Measurements from ENCODE around the gene TRABD2A.

DNA sequence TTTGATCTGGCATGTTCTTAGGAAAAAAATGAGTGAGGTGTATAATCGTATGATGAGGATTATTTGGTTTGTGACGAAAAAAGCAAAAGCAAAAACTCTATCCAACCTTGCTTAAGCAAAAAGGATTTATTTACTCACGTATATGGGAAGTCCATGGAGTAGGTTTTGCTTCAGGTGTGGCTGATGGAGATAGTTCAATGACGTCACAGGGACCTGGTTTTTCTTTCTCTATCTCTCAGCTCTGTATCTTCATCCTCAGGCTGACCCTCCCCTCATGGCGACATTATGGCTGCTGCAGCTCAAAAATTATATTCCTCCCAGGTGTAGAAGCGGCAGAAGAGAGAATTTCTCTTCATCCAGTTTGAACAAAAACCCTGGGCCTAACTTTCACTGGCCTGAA lies 33.5 kb upstream of the TRABD2A start:
- TF ChIP-seq, protein P1, sequence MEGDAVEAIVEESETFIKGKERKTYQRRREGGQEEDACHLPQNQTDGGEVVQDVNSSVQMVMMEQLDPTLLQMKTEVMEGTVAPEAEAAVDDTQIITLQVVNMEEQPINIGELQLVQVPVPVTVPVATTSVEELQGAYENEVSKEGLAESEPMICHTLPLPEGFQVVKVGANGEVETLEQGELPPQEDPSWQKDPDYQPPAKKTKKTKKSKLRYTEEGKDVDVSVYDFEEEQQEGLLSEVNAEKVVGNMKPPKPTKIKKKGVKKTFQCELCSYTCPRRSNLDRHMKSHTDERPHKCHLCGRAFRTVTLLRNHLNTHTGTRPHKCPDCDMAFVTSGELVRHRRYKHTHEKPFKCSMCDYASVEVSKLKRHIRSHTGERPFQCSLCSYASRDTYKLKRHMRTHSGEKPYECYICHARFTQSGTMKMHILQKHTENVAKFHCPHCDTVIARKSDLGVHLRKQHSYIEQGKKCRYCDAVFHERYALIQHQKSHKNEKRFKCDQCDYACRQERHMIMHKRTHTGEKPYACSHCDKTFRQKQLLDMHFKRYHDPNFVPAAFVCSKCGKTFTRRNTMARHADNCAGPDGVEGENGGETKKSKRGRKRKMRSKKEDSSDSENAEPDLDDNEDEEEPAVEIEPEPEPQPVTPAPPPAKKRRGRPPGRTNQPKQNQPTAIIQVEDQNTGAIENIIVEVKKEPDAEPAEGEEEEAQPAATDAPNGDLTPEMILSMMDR (conservative IDR thresholded peaks at IDR 0.05; ENCODE audit: low read length) = no peak
- no peak for TF ChIP-seq EZH2phosphoT487 (IDR thresholded peaks at IDR 0.05; ENCODE audit: borderline replicate concordance, low read depth, low read length)
